Trophoblast cell (in vitro differentiated cells and primary cell): ENCODE measurements around the gene DNM3.

Experiments
- DNase-seq, 2 donors: peaks; one replicate each; pipeline ENCODE4 v3.0.0-alpha.2; 2016
- H2AFZ ChIP-seq: 2 replicates; pipeline ENCODE4 v1.6.1; 2013; ENCODE audit warnings: low read length, moderate library complexity, mild to moderate bottlenecking; ENCODE audit not compliant: insufficient read depth, poor library complexity
- H2AK5ac ChIP-seq: 2 replicates; pipeline ENCODE4 v1.6.1; 2013; ENCODE audit warnings: mild to moderate bottlenecking, low read length
- H2BK120ac ChIP-seq: 2 replicates; pipeline ENCODE4 v1.6.1; 2013; ENCODE audit warnings: low read length, mild to moderate bottlenecking, moderate library complexity; ENCODE audit not compliant: insufficient read depth, poor library complexity
- H2BK12ac ChIP-seq: 2 replicates; pipeline ENCODE4 v1.6.1; 2013; ENCODE audit warnings: mild to moderate bottlenecking, low read length, moderate library complexity
- H2BK5ac ChIP-seq: 2 replicates; pipeline ENCODE4 v1.6.1; 2013; ENCODE audit warnings: low read length, low read depth, moderate library complexity, mild to moderate bottlenecking; ENCODE audit not compliant: poor library complexity
- H3K14ac ChIP-seq: 2 replicates; pipeline ENCODE4 v1.6.1; 2013; ENCODE audit warnings: mild to moderate bottlenecking, low read length
- H3K18ac ChIP-seq: 2 replicates; pipeline ENCODE4 v1.6.1; 2013; ENCODE audit warnings: mild to moderate bottlenecking, low read length
- H3K23ac ChIP-seq: 2 replicates; pipeline ENCODE4 v1.6.1; 2013; ENCODE audit warnings: low read length
- H3K27ac ChIP-seq: 2 replicates; pipeline ENCODE4 v1.5.1; 2013; ENCODE audit warnings: low read depth, mild to moderate bottlenecking, inconsistent platforms, low read length, moderate library complexity
- H3K27me3 ChIP-seq: 2 replicates; pipeline ENCODE4 v1.6.1; 2013; ENCODE audit warnings: inconsistent platforms, mild to moderate bottlenecking, low read length, moderate library complexity; ENCODE audit not compliant: insufficient read depth
- H3K36me3 ChIP-seq, 2 experiments: 1 replicate in 1 of 2; 2 replicates in 1 of 2; pipeline ENCODE4 v1.6.1; 2013; ENCODE audit warnings: low read length in 2 of 2, mild to moderate bottlenecking in 2 of 2, moderate library complexity in 1 of 2; ENCODE audit not compliant: insufficient read depth in 2 of 2, control insufficient read depth in 1 of 2
- H3K4ac ChIP-seq: 2 replicates; pipeline ENCODE4 v1.6.1; 2013; ENCODE audit warnings: low read depth, mild to moderate bottlenecking, low read length, moderate library complexity
- H3K4me1 ChIP-seq, 2 experiments: 1 replicate in 1 of 2; 2 replicates in 1 of 2; pipeline ENCODE4 v1.6.1; 2013; ENCODE audit warnings: low read length in 2 of 2, mild to moderate bottlenecking in 2 of 2, moderate library complexity in 1 of 2; ENCODE audit not compliant: insufficient read depth in 2 of 2, control insufficient read depth in 1 of 2
- H3K4me2 ChIP-seq: 2 replicates; pipeline ENCODE4 v1.6.1; 2013; ENCODE audit warnings: inconsistent platforms, mild to moderate bottlenecking, low read length, moderate library complexity
- H3K4me3 ChIP-seq: 2 replicates; pipeline ENCODE4 v1.5.1; 2013; ENCODE audit warnings: mild to moderate bottlenecking, low read depth, low read length, inconsistent platforms
- H3K79me1 ChIP-seq: one replicate; pipeline ENCODE4 v1.6.1; 2013; ENCODE audit warnings: low read length
- H3K79me2 ChIP-seq: 2 replicates; pipeline ENCODE4 v1.6.1; 2013; ENCODE audit warnings: low read length, mild to moderate bottlenecking; ENCODE audit not compliant: control insufficient read depth, insufficient read depth, poor library complexity
- H3K9ac ChIP-seq: 2 replicates; pipeline ENCODE4 v1.6.1; 2013; ENCODE audit warnings: mild to moderate bottlenecking, low read length
- H3K9me3 ChIP-seq: 2 replicates; pipeline ENCODE4 v1.6.1; 2013; ENCODE audit warnings: low read depth, mild to moderate bottlenecking, control low read depth, inconsistent platforms, low read length; ENCODE audit not compliant: insufficient read depth
- H4K12ac ChIP-seq: 2 replicates; pipeline ENCODE4 v1.6.1; 2013; ENCODE audit warnings: low read depth, mild to moderate bottlenecking, low read length, moderate library complexity
- H4K8ac ChIP-seq: 2 replicates; pipeline ENCODE4 v1.6.1; 2013; ENCODE audit warnings: low read depth, mild to moderate bottlenecking, low read length, moderate library complexity
- H4K91ac ChIP-seq: one replicate; pipeline ENCODE4 v1.6.1; 2013; ENCODE audit warnings: low read depth, mild to moderate bottlenecking, low read length, moderate library complexity
- WGBS: extraction: QIAGEN DNeasy Blood & Tissue Kit; methylation state at CpG from one replicate; pipeline ENCODE4 v1.1.7; 2013; ENCODE audit warnings: missing lambda C conversion rate; ENCODE audit not compliant: insufficient read length, insufficient coverage; ENCODE audit errors: extremely low coverage; 5-methylcytosine and 5-hydroxymethylcytosine counted together

Gene DNM3

GRCh38 chr1:172041102-172041501, 199.8 kb downstream of the DNM3 start:
- Histone ChIP-seq H3K4me1 (peaks cover 3% of the 10 kb centered on the region in 2 experiments), H2BK5ac (no peak overlapping the region), H4K8ac (no peak overlapping the region), H3K27me3 (no peaks in the 10 kb centered on the region), H3K4me2 (no peak overlapping the region), H3K4ac (no peak overlapping the region), H4K91ac (peak overlapping the region; percentile 52), H3K9me3 (no peaks in the 10 kb centered on the region), H3K14ac (no peak overlapping the region), H3K79me1 (no peaks in the 10 kb centered on the region), H3K79me2 (no peaks in the 10 kb centered on the region), H2BK120ac (no peak overlapping the region), H3K9ac (no peak overlapping the region), H2AK5ac (no peak overlapping the region), H3K4me3 (no peak overlapping the region), H2AFZ (no peak overlapping the region), H4K12ac (no peak overlapping the region), H2BK12ac (peak overlapping the region; percentile 63), H3K27ac (no peak overlapping the region), H3K23ac (no peak overlapping the region), H3K36me3 (no peaks in the 10 kb centered on the region), H3K18ac (no peak overlapping the region)
- no peak for DNase-seq

GRCh38 chr1:172041742-172042141, 200.4 kb downstream of the DNM3 start:
- no peak overlapping the region for H3K14ac ChIP-seq
- WGBS = no CpG with 5 or more reads among the region's 2 CpGs
- DNase-seq = no peak

GRCh38 chr1:172043900-172044299, 202.6 kb downstream of the DNM3 start:
- Histone ChIP-seq H3K18ac (no peak overlapping the region), H2BK120ac (no peak overlapping the region), H3K4ac (no peak overlapping the region), H3K36me3 (no peaks in the 10 kb centered on the region), H3K27ac (no peak overlapping the region), H3K23ac (no peak overlapping the region), H3K9me3 (no peaks in the 10 kb centered on the region), H3K14ac (no peak overlapping the region), H3K9ac (no peak overlapping the region), H3K79me2 (no peaks in the 10 kb centered on the region), H4K91ac (no peak overlapping the region), H2AFZ (no peak overlapping the region), H4K12ac (no peak overlapping the region), H3K4me2 (no peak overlapping the region), H2AK5ac (no peak overlapping the region), H4K8ac (no peak overlapping the region), H3K27me3 (no peaks in the 10 kb centered on the region), H3K4me1 (peaks cover 3% of the 10 kb centered on the region in 2 experiments), H3K79me1 (no peaks in the 10 kb centered on the region), H3K4me3 (no peak overlapping the region), H2BK5ac (no peak overlapping the region), H2BK12ac (no peak overlapping the region)
- DNase-seq = no peak

More at GRCh38 chr1:172041742-172042141, 200.4 kb downstream of the DNM3 start:
- Histone ChIP-seq H3K9ac (no peak overlapping the region), H2BK12ac (no peak overlapping the region), H3K27ac (no peak overlapping the region), H3K36me3 (no peaks in the 10 kb centered on the region), H2BK120ac (no peak overlapping the region), H2BK5ac (no peak overlapping the region), H2AFZ (no peak overlapping the region), H3K4me2 (no peak overlapping the region), H3K4me1 (peaks cover 3% of the 10 kb centered on the region in 2 experiments), H3K23ac (no peak overlapping the region), H4K91ac (no peak overlapping the region), H3K79me2 (no peaks in the 10 kb centered on the region), H2AK5ac (no peak overlapping the region), H3K4me3 (no peak overlapping the region), H3K79me1 (no peaks in the 10 kb centered on the region), H4K12ac (no peak overlapping the region), H3K18ac (no peak overlapping the region), H3K9me3 (no peaks in the 10 kb centered on the region), H4K8ac (no peak overlapping the region), H3K27me3 (no peaks in the 10 kb centered on the region), H3K4ac (no peak overlapping the region)

GRCh38 chr1:172051898-172052297, 210.6 kb downstream of the DNM3 start:
- Histone ChIP-seq H3K4ac (no peak overlapping the region), H2BK120ac (no peak overlapping the region), H3K9ac (no peak overlapping the region), H4K8ac (no peak overlapping the region), H3K23ac (no peak overlapping the region), H3K79me2 (no peaks in the 10 kb centered on the region), H2AFZ (no peak overlapping the region), H3K4me2 (no peak overlapping the region), H4K12ac (no peak overlapping the region), H3K27me3 (no peaks in the 10 kb centered on the region), H3K4me3 (no peak overlapping the region), H3K79me1 (no peaks in the 10 kb centered on the region), H3K27ac (no peak overlapping the region), H3K18ac (no peak overlapping the region), H3K14ac (no peak overlapping the region), H4K91ac (no peak overlapping the region), H3K9me3 (no peaks in the 10 kb centered on the region), H2BK12ac (no peak overlapping the region), H3K4me1 (no peaks in the 10 kb centered on the region), H2AK5ac (no peak overlapping the region), H3K36me3 (no peaks in the 10 kb centered on the region), H2BK5ac (no peak overlapping the region)
- no CpG with 5 or more reads among the region's 2 CpGs for WGBS
- DNase-seq = no peak
